Measurements from ENCODE around the gene AHNAK.

GRCh38 chr11:62439785-62440602, 106.6 kb downstream of the AHNAK start:
- TF ChIP-seq CTCF (IDR thresholded peaks at IDR 0.05) (no peak), POLR2A (IDR thresholded peaks at IDR 0.05) (no peak)

All from lower leg skin (tissue), 3 donors.